Stimulated activated effector memory CD8-positive, alpha-beta T cell treated with anti-CD3 and anti-CD28 coated beads, Interleukin-12 subunit alpha, Interleukin-12 subunit beta, amount 100 ng/mL, for 72 hours (primary cell): Measurements from ENCODE around the gene BRD1.
"Not testable (repeated sequence)": the region's sequence is repeated elsewhere in the genome, so short reads cannot be mapped to it uniquely, and the experiment has no call there.

ENCODE experiments used
- ATAC-seq: fragments of 150-1000 bp; cut with Tn5 transposase; 2 replicates; pipeline ENCODE4 v1.10.0; 2021
- DNase-seq, 2 donors: peaks; one replicate each; pipeline ENCODE4 v3.0.0; 2021 to 2022; ENCODE audit warnings: low spot score in 2 of 2
- H3K27ac Mint-ChIP-seq: one replicate; pipeline ENCODE4 v1.8.0; 2022; ENCODE audit warnings: mild to moderate bottlenecking, mixed read lengths
- H3K36me3 Mint-ChIP-seq: one replicate; pipeline ENCODE4 v1.8.0; 2022; ENCODE audit warnings: mild to moderate bottlenecking, mixed read lengths
- H3K4me1 Mint-ChIP-seq: one replicate; pipeline ENCODE4 v1.8.0; 2022; ENCODE audit warnings: mixed read lengths
- H3K4me3 Mint-ChIP-seq: one replicate; pipeline ENCODE4 v1.8.0; 2022; ENCODE audit warnings: mild to moderate bottlenecking, mixed read lengths
- H3K9me3 Mint-ChIP-seq: one replicate; pipeline ENCODE4 v1.8.0; 2022; ENCODE audit warnings: mixed read lengths

Gene BRD1

DNA sequence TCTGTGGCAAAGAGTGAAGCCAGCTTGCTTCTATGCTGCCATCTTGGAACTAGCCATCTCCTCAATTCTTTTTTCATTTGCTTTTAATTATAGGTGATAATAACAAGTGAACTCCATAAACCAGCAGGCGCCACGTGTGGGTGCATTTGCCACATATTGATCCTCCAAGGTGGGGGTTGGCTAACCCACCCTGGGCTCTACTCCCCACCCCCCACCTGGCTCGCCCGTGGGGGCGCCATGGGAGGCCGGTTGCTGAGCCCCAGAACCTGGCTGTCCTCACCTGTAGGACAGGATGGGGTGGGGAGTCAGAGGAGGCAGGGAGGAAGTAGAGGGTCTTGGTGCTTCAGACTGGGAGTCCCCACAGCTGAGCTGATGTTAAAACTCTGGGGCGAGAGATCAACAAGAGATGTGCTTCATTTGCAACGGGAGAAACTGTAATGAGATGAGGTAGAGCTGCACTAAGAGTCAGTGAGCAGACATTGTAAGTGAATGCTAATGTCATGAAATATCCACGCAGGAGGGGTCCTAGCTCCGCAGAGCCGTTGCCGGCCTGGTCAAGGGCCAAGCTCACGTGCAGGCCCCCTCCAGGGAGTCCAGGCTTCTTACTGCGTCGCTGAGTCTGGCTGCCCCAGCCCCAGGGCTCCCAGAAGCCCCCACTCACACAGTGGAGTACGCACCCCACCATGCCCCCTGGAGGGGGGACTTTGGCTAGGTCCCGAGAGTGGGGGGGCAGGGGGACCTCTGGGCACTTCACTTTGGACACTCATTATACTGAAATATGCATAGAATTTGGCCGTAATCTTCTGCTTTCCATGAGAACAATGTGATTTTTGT lies 59.4 kb downstream of the BRD1 start:
- peaks cover 36% of the 10 kb centered on the region for H3K36me3 Mint-ChIP-seq
- no peak overlapping the region for H3K27ac Mint-ChIP-seq
- ATAC-seq (no peak), DNase-seq (no peak)
- H3K4me3 Mint-ChIP-seq: no peak overlapping the region
- peaks cover 9% of the 10 kb centered on the region for H3K9me3 Mint-ChIP-seq
- peaks cover 10% of the 10 kb centered on the region for H3K4me1 Mint-ChIP-seq

DNA sequence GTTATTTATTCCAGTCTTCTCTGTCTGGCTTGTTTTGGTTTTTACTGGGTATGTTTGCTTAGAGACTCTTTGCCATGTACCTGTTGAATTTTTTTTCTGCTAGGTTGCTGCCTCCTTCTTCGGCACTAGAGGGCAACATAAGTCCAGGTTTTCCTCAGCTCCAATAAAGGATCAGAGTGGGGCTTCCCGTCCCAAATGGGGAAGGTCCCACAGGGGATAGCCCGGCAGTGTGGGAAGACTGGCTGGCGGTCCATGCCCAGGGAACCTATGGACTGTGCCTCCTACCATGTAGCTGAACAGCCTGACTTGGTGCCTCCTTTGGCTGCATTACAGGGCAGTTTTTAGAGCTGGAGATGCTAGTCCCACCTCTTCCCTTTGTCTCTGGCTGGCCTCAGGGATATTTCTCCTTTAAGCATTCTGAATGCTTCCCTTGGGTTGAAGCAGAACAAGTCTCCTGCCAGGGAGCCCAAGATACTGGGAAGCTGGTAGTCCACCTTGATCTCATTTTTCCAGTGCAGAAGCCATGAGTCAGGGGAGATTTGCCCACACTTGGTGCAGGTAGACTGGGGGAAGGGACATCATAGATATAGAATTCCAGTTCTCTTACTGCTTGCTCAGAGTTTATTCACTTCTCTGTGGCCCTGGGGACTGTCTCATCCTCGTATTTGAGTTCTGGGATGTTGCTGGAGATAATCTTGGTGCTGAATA lies 60.2 kb downstream of the BRD1 start:
- H3K27ac Mint-ChIP-seq: no peak overlapping the region
- DNase-seq (peak in 1 of 2 donors; percentile 67), ATAC-seq (peak; percentile 37)

DNA sequence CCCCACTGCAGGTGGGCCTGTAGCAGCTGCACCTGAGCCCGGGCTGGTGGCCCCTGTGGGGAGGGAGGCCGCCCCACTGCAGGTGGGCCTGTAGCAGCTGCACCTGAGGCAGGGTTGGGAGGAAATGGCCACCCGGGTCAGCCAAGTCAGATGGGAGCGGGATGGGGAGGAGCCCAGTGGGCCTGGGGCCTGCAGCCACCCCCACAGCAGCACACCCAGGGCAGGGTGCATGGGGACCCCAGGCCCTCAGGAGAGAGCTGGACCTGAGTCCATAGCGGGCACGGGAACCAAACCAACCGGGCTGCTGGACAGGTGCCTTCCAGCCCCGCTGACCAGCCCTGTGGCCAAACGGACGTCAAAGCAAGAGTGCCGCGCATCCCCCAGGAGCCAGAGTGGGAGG lies 61.7 kb downstream of the BRD1 start:
- Mint-ChIP-seq H3K27ac (no peak overlapping the region), H3K4me1 (peaks cover 14% of the 10 kb centered on the region), H3K36me3 (peaks cover 20% of the 10 kb centered on the region), H3K9me3 (peaks cover 9% of the 10 kb centered on the region), H3K4me3 (no peak overlapping the region)
- no peak for DNase-seq
- ATAC-seq: no peak

More for the DNA sequence above, 60.2 kb downstream of the BRD1 start:
- H3K4me1 Mint-ChIP-seq: peaks cover 10% of the 10 kb centered on the region
- H3K9me3 Mint-ChIP-seq: peaks cover 9% of the 10 kb centered on the region
- peaks cover 28% of the 10 kb centered on the region for H3K36me3 Mint-ChIP-seq
- no peak overlapping the region for H3K4me3 Mint-ChIP-seq

DNA sequence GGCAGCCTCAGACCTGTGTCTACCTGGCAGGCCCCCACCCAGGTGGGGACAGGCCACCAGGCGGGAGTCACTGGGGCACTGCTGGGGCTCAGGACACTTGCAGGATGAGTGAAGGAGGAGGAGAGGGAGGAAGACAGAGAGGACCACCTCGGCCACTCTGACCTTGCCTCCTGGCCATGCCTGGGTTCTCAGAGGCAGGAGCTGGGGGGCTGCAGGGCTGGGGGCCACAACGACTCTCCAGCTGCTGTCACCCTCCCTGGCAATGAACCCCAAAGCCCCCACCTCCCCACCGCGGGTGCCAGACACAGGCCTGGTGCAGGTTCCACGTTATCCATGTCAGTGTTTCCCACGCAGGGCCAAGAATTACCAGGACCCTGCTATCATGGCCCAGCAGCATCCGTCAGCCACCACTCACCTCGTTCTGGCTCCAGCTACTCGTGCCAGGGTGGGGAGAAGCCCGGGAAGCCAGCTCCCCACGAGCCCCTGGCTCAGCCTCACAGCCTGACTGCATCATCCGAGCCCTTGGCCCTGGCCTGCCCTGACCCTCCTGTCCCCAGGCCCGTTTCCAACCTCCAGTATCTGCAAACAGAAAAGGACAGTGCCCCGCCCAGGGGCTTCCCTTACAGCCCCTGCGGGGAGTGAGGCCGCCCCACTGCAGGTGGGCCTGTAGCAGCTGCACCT lies 62.4 kb downstream of the BRD1 start:
- no peak for ATAC-seq
- Mint-ChIP-seq H3K36me3 (peaks cover 13% of the 10 kb centered on the region), H3K4me3 (no peak overlapping the region), H3K4me1 (peaks cover 21% of the 10 kb centered on the region), H3K9me3 (peaks cover 9% of the 10 kb centered on the region), H3K27ac (no peak overlapping the region)
- DNase-seq: no peak

DNA sequence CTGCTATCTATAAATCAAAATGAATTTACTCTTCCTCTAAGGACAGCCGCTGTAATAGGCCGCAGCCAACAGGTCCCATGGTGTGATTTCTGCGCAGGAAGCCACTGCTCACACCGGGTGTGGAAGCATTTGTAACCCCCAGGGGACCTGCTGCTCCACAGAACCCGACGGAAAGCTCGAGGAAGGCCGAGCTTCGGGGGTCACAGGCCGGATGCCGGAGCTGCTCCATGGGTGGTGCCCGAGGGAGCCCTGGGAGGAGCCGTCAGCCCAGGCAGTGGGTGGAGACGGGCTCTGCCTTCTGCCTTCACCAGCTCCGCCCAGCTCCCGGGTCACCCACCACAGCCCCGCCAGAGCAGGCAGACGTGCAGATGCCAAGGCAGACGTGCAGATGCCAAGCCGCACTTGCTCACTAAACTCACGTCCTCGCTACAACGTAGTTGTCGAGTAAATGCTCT lies 63.5 kb downstream of the BRD1 start:
- H3K36me3 Mint-ChIP-seq: peaks cover 6% of the 10 kb centered on the region
- ATAC-seq (no peak), DNase-seq (no peak)

DNA sequence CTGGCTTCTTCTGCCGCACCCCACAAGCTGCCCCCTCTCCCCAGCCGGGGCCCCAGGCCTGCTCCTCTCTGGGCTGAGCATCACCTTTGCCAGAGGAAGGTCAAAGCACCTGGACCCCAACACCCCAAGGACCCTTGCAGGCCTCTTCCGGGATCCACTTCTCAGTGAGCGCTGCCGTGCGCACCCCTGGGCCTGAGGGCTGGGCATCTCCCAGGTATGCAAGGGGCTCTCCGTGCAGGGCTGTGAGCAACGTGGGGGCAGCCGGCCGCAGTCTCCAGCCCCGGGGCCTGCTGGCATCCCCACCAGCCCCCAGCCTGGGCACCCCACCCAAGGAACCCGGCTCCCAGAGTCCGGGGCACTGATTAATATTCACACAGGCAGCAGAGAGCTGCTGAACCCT lies 64.0 kb downstream of the BRD1 start:
- ATAC-seq: no peak
- no peak overlapping the region for H3K4me3 Mint-ChIP-seq
- peaks cover 6% of the 10 kb centered on the region for H3K36me3 Mint-ChIP-seq
- peaks cover 21% of the 10 kb centered on the region for H3K4me1 Mint-ChIP-seq
- peaks cover 9% of the 10 kb centered on the region for H3K9me3 Mint-ChIP-seq
- no peak overlapping the region for H3K27ac Mint-ChIP-seq
- DNase-seq: no peak

More for the DNA sequence above, 63.5 kb downstream of the BRD1 start:
- no peak overlapping the region for H3K4me3 Mint-ChIP-seq
- no peak overlapping the region for H3K27ac Mint-ChIP-seq
- H3K9me3 Mint-ChIP-seq: peaks cover 9% of the 10 kb centered on the region
- H3K4me1 Mint-ChIP-seq: peaks cover 21% of the 10 kb centered on the region

DNA sequence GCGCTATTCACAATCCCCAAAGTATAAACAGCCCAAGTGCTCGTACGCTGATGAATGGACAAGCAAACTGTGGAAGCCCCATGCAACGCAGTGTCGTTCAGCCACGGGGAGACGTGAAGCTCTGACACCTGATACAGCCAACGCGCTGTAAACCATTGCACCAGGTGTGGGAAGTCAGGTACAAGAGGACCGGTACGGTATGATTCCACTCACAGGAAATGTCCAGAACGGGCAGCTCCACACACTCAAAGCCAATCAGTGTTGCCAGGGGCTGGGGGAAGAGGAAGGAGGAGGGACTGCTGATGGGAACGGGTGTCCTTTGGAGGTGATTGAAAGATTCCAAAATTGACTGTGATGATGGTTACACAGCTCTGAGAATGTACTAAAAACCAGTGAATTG lies 64.5 kb downstream of the BRD1 start:
- Mint-ChIP-seq H3K27ac (no peak overlapping the region), H3K36me3 (peaks cover 6% of the 10 kb centered on the region), H3K9me3 (peaks cover 9% of the 10 kb centered on the region), H3K4me3 (no peak overlapping the region), H3K4me1 (peaks cover 21% of the 10 kb centered on the region)
- DNase-seq (no peak), ATAC-seq (no peak)

DNA sequence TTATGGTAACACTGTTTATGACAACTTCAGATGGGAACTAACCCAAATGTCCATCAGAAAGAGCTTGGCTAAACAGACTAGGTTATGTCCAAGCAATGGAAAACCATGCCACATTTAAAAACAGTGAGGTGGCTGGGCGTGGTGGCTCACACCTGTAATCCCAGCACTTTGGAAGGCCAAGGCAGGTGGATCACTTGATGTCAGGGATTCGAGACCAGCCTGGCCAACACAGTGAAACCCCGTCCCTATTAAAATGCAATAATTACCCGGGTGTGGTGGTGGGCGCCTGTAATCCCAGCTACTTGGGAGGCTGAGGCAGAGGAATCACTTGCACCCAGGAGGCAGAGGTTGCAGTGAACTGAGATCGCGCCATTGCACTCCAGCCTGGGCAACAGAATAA lies 65.1 kb downstream of the BRD1 start:
- not testable (repeated sequence) for H3K27ac Mint-ChIP-seq, H3K36me3 Mint-ChIP-seq, H3K9me3 Mint-ChIP-seq, DNase-seq, ATAC-seq, H3K4me3 Mint-ChIP-seq
- peaks cover 16% of the 10 kb centered on the region for H3K4me1 Mint-ChIP-seq

DNA sequence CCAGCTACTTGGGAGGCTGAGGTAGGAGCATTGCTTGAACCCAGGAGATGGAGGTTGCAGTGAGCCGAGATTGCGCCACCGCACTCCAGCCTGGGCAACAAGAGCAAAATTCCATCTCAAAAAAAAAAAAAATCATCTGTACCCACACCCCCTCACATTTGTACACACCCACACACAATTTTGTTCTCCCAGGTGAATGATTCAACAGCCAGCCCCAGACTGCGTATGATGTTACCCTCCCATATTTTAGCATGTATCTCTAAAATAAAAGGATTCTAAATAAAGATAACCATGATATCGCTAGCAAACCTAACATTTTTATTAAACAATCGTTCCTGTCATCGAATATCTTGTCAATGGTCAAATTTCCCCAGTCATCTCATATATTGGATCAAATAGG lies 65.8 kb downstream of the BRD1 start:
- Mint-ChIP-seq H3K9me3 (peaks cover 3% of the 10 kb centered on the region), H3K36me3 (no peaks in the 10 kb centered on the region), H3K27ac (no peak overlapping the region), H3K4me3 (no peak overlapping the region), H3K4me1 (peaks cover 12% of the 10 kb centered on the region)
- ATAC-seq (no peak), DNase-seq (no peak)

DNA sequence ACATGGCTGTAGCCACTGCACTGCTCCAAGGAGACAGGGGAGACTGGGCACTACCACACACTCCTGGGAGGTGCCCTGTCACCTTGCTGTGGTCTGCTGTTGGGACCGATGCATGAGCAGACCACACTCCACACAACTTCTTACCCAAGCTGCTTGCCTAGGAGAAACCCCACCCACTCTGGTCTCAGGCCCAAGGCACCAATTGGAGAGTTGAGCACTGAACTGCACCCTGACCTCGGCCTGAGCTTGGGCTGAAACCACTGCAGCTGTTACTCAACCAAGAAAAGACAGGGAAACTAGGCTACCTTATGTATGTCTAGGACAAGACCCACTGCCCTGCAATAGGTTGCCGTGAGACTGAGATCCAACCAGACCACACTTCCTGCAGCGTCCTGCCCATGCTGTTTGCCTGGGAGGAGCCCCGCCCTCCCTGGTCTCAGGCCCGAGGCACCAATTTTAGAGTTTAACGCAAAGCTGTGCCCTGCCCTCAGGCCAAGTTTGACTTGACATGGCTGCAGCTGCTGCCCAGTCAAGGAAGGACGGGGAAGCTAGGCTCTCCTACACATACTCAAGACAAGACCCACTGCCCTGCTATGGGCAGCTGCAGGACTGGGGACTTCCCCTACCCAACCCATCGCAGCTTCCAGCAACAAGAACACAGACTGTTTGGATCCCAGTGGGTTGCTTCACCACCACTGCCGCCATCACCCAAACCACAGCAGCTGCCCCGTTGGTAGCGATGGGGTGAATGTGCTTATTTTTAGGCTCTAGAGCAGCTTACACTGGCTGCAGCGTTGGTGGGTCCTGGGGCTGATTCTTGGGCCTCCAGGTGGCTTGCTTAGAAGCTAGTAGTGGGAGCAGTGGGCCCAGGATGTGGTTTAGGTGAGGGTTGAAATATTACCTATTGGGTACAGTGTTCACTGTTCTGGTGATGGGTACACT lies 66.8 kb downstream of the BRD1 start:
- peak; percentile 33 for ATAC-seq
- H3K4me1 Mint-ChIP-seq: peaks cover 12% of the 10 kb centered on the region
- no peak for DNase-seq
- H3K4me3 Mint-ChIP-seq: no peak overlapping the region
- no peak overlapping the region for H3K27ac Mint-ChIP-seq
- no peaks in the 10 kb centered on the region for H3K9me3 Mint-ChIP-seq
- H3K36me3 Mint-ChIP-seq: peaks cover 4% of the 10 kb centered on the region

DNA sequence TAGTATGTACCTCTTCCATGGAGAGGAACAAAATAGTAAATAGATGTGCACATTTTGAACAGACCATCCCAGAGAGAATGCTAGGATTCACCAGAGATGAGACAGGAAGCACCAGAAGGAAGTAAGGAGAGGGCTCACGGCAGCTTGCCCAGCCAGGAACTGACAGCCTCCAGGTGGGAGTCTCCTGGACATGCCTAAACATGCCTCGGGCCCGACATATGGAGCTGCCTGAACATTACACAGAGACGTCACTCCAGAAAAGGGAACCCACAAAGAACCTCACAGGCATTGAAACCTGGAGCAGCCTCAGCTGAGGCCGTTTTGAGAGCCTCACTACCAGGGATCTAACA lies 67.4 kb downstream of the BRD1 start:
- Mint-ChIP-seq H3K36me3 (peaks cover 4% of the 10 kb centered on the region), H3K9me3 (no peaks in the 10 kb centered on the region), H3K4me3 (no peak overlapping the region), H3K4me1 (peaks cover 12% of the 10 kb centered on the region), H3K27ac (no peak overlapping the region)
- no peak for DNase-seq
- no peak for ATAC-seq

DNA sequence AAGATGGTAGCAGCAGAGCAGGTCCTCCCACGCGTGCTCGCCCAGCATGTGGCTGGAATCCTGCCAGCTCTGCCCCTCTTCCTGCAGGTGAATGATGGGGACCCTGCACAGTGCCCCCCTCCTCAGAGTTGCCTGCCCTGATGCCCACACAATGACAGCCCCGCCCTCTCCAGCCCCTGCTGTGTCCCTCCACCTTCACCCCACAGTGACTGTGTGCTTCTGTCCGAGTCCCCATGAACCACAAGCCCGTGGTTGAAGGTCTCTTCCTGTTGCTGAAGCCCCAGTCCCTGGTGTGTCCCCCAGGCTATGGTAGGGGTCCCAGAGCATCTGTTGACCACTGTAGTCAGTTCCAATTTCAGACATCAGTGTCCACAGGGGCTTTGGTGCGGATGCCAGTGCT lies 71.0 kb downstream of the BRD1 start:
- H3K36me3 Mint-ChIP-seq: peaks cover 4% of the 10 kb centered on the region
- ATAC-seq: no peak
- peaks cover 12% of the 10 kb centered on the region for H3K4me1 Mint-ChIP-seq
- no peak for DNase-seq
- no peak overlapping the region for H3K27ac Mint-ChIP-seq
- H3K4me3 Mint-ChIP-seq: no peak overlapping the region
- H3K9me3 Mint-ChIP-seq: no peaks in the 10 kb centered on the region

DNA sequence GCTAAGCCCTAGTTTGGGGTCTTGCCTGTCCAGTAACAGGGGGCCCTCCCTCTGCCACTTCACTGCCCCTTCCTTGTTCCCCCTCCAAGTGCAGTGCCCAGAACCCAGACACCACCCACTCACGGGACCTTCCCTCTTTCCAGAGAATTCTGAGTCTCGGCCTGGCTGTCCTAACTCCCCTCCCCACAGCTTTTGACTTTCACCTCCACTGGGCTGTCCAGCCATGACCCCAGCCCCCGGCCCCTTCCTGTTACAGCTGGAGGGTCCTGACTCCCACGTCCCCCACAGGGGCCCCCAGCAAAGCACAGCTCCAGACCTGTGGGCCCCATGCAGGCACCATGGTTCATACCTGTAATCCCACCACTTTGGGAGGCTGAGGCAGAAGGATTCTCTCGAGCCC lies 71.5 kb downstream of the BRD1 start:
- Mint-ChIP-seq H3K36me3 (peaks cover 4% of the 10 kb centered on the region), H3K4me1 (peaks cover 10% of the 10 kb centered on the region), H3K27ac (no peak overlapping the region), H3K9me3 (no peaks in the 10 kb centered on the region), H3K4me3 (no peak overlapping the region)
- ATAC-seq (no peak), DNase-seq (no peak)

DNA sequence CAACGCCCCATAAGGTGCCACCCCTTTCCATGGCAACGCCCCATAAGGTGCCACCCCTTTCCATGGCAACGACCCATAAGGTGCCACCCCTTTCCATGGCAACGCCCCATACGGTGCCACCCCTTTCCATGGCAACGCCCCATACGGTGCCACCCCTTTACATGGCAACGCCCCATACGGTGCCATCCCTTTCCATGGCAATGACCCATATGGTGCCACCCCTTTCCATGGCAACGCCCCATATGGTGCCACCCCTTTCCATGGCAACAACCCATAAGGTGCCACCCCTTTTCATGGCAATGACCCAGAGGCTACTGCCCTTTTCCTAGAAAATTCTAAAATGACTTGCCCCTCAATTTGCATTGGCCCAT lies 72.1 kb downstream of the BRD1 start:
- Mint-ChIP-seq H3K9me3 (no peaks in the 10 kb centered on the region), H3K4me1 (peaks cover 4% of the 10 kb centered on the region), H3K36me3 (peaks cover 4% of the 10 kb centered on the region), H3K4me3 (no peak overlapping the region), H3K27ac (no peak overlapping the region)
- ATAC-seq (no peak), DNase-seq (no peak)
